A549 (cell line): ENCODE measurements around the gene SLC7A10. TPM values are rescaled to one million over a fixed set of nuclear protein-coding genes. Genes with fewer than 3 reads are reported as not detected.

Source experiments
- ATAC-seq, 2 experiments: fragments of 200-7000 bp in 1 of 2; fragments of >200 bp in 1 of 2; cut with Nextera tagmentation in 1 of 2; cut with Tn5 transposase in 1 of 2; 3 replicates each; pipeline versions ENCODE4 v1.8.0 to v1.9.1; 2018 to 2020; ENCODE audit warnings: mild to moderate bottlenecking in 1 of 2, moderate library complexity in 1 of 2
- CTCF ChIA-PET: fragments of 300-600 bp; sonication (Branson Sonifier 250); formaldehyde crosslinking; extraction: SDS; loops from one replicate; lab custom pipeline; 2021; ENCODE audit warnings: antibody characterized with exemption, inconsistent platforms; lab: Yijun Ruan, JAX
- POLR2A ChIA-PET: fragments of 350-600 bp; formaldehyde crosslinking; extraction: SDS; loops from one replicate; lab custom pipeline; 2021; ENCODE audit warnings: antibody characterized with exemption, inconsistent platforms; lab: Yijun Ruan, JAX
- DNase-seq, 2 experiments: peaks; one replicate each; pipeline versions ENCODE4 v3.0.0 to v3.0.0-alpha.2; 2011 to 2016; ENCODE audit warnings: low read depth in 1 of 2, low spot score in 1 of 2
- FAIRE-seq: peaks from 2 replicates; lab custom pipeline; 2011; peaks lifted over from hg19 to GRCh38; lab: Jason Lieb, UNC
- H3K27ac ChIP-seq, 2 experiments: fragments of >200 bp; sonication (Bioruptor Twin); formaldehyde crosslinking; 3 replicates each; pipeline ENCODE4 v1.5.1; 2016 to 2017
- H3K4me1 ChIP-seq: fragments of >200 bp; sonication (Bioruptor Twin); formaldehyde crosslinking; 3 replicates; pipeline ENCODE4 v1.6.1; 2016
- H3K4me2 ChIP-seq: fragments of >200 bp; sonication (Bioruptor Twin); formaldehyde crosslinking; 3 replicates; pipeline ENCODE4 v1.6.1; 2016
- H3K4me3 ChIP-seq: fragments of >200 bp; sonication (Bioruptor Twin); formaldehyde crosslinking; 3 replicates; pipeline ENCODE4 v1.5.1; 2016
- H3K9me3 ChIP-seq: fragments of >200 bp; sonication (Bioruptor Twin); formaldehyde crosslinking; 3 replicates; pipeline ENCODE4 v1.6.1; 2016
- BHLHE40 ChIP-seq: IDR thresholded peaks from 2 replicates; pipeline ENCODE4 v1.6.1; 2012; ENCODE audit warnings: low read depth, low read length, inconsistent platforms
- CBX8 ChIP-seq: fragments of 200-600 bp; sonication (generic); IDR thresholded peaks from 2 replicates; pipeline ENCODE4 v1.6.1; 2016
- ESRRA ChIP-seq: fragments of 150-350 bp; IDR thresholded peaks from 2 replicates; pipeline ENCODE4 v1.6.1; 2014; ENCODE audit warnings: mild to moderate bottlenecking, low read length, borderline replicate concordance
- GATA3 ChIP-seq: IDR thresholded peaks from 2 replicates; pipeline ENCODE4 v1.6.1; 2012; ENCODE audit warnings: borderline replicate concordance
- HEYL ChIP-seq: fragments of 250-450 bp; sonication (Bioruptor Pico); IDR thresholded peaks from 2 replicates; pipeline ENCODE4 v1.8.0; 2021; ENCODE audit warnings: mild to moderate bottlenecking, moderate library complexity
- HOXA7 ChIP-seq: fragments of 250-450 bp; sonication (Bioruptor Pico); IDR thresholded peaks from 2 replicates; pipeline ENCODE4 v1.5.0; 2020; ENCODE audit warnings: mild to moderate bottlenecking, moderate library complexity
- HOXB5 ChIP-seq: fragments of 250-450 bp; sonication (Bioruptor Pico); IDR thresholded peaks from 2 replicates; pipeline ENCODE4 v1.5.0; 2020; ENCODE audit warnings: mild to moderate bottlenecking, moderate library complexity
- JUN ChIP-seq, 2 experiments: fragments of >200 bp; sonication (Bioruptor Twin); formaldehyde crosslinking; IDR thresholded peaks; 2 replicates in 1 of 2; 3 replicates in 1 of 2; pipeline ENCODE4 v1.6.1; 2016 to 2017
- MAZ ChIP-seq: fragments of 150-350 bp; IDR thresholded peaks from 2 replicates; pipeline ENCODE4 v1.6.1; 2014; ENCODE audit warnings: antibody characterized with exemption, low read depth, low read length, borderline replicate concordance
- NPAS2 ChIP-seq: fragments of 250-450 bp; sonication (Bioruptor Pico); IDR thresholded peaks from 2 replicates; pipeline ENCODE4 v1.8.0; 2022; ENCODE audit warnings: mild to moderate bottlenecking, moderate library complexity, borderline replicate concordance
- NR3C1 ChIP-seq: fragments of >200 bp; sonication (Bioruptor Twin); formaldehyde crosslinking; IDR thresholded peaks from 3 replicates; pipeline ENCODE4 v1.6.1; 2017
- PHF8 ChIP-seq: fragments of 200-600 bp; sonication (generic); IDR thresholded peaks from 2 replicates; pipeline ENCODE4 v1.6.1; 2016; ENCODE audit warnings: low read depth, mild to moderate bottlenecking, antibody characterized with exemption, moderate library complexity, borderline replicate concordance
- POLR2A ChIP-seq: IDR thresholded peaks from 2 replicates; pipeline ENCODE4 v1.6.1; 2012; ENCODE audit warnings: mild to moderate bottlenecking, low read length
- RAD21 ChIP-seq, 2 experiments: fragments of >200 bp in 1 of 2; sonication (Bioruptor Twin) in 1 of 2; formaldehyde crosslinking in 1 of 2; IDR thresholded peaks in 1 of 2; conservative IDR thresholded peaks in 1 of 2; 2 replicates in 1 of 2; 3 replicates in 1 of 2; pipeline ENCODE4 v1.6.1; 2012 to 2018; ENCODE audit warnings: inconsistent platforms in 1 of 2
- RCOR1 ChIP-seq: fragments of 150-350 bp; IDR thresholded peaks from 2 replicates; pipeline ENCODE4 v1.6.1; 2014; ENCODE audit warnings: antibody characterized with exemption, low read length, low read depth
- RNF2 ChIP-seq: fragments of 200-600 bp; sonication (generic); IDR thresholded peaks from 2 replicates; pipeline ENCODE4 v1.6.1; 2016; ENCODE audit warnings: low read depth, mild to moderate bottlenecking, antibody characterized with exemption, moderate library complexity, borderline replicate concordance
- SREBF2 ChIP-seq: fragments of 450-650 bp; IDR thresholded peaks from 2 replicates; pipeline ENCODE4 v1.6.1; 2014; ENCODE audit warnings: mild to moderate bottlenecking, moderate library complexity
- TP53 ChIP-seq: fragments of 250-450 bp; sonication (Bioruptor Pico); IDR thresholded peaks from 2 replicates; pipeline ENCODE4 v1.5.0; 2021; ENCODE audit warnings: mild to moderate bottlenecking, moderate library complexity
- ZC3H11A ChIP-seq: fragments of 450-650 bp; IDR thresholded peaks from 2 replicates; pipeline ENCODE4 v1.6.1; 2014; ENCODE audit warnings: antibody characterized with exemption, mild to moderate bottlenecking
- ZNF302 ChIP-seq: fragments of 250-450 bp; sonication (Bioruptor Pico); IDR thresholded peaks from 2 replicates; pipeline ENCODE4 v1.9.0; 2021; ENCODE audit warnings: inconsistent platforms, mild to moderate bottlenecking, moderate library complexity
- ZSCAN20 ChIP-seq: fragments of 250-450 bp; sonication (Bioruptor Pico); IDR thresholded peaks from 2 replicates; pipeline ENCODE4 v1.8.0; 2022; ENCODE audit warnings: mild to moderate bottlenecking, moderate library complexity
- WGBS: methylation state at CpG from one replicate; pipeline ENCODE4 v1.1.6; 2017; ENCODE audit errors: missing lambda C conversion rate; 5-methylcytosine and 5-hydroxymethylcytosine counted together
- polyA plus RNA-seq, 4 experiments: library from polyadenylated mRNA; depleted of rRNA in 3 of 4; stranded (reverse); fragments of >200 nt; fragmentation: RNase III in 1 of 4; extraction: RNeasy Plus Mini Kit Qiagen cat#74134 plus additional on column Dnase treatment in 1 of 4; gene quantifications; 2 replicates in 3 of 4; 3 replicates in 1 of 4; pipeline ENCODE4 v1.2.3, GENCODE V29; 2011 to 2017
- TF ChIP-seq, protein P1 (sequence below): fragments of 200-600 bp; sonication (generic); IDR thresholded peaks from 2 replicates; pipeline ENCODE4 v1.6.1; 2016; ENCODE audit warnings: antibody characterized with exemption, mild to moderate bottlenecking, moderate library complexity
- TF ChIP-seq, protein P2 (sequence below): IDR thresholded peaks from 2 replicates; pipeline ENCODE4 v1.6.1; 2012
- TF ChIP-seq, protein P3 (sequence below): IDR thresholded peaks from 2 replicates; pipeline ENCODE4 v1.6.1; 2012
- TF ChIP-seq, protein P4 (sequence below): fragments of >200 bp; sonication (Bioruptor Twin); formaldehyde crosslinking; IDR thresholded peaks from 3 replicates; pipeline ENCODE4 v1.5.1; 2016
- TF ChIP-seq, protein P5 (sequence below): IDR thresholded peaks from 2 replicates; pipeline ENCODE4 v1.6.1; 2012; ENCODE audit warnings: low read depth, borderline replicate concordance

SLC7A10 gene
- polyA plus RNA-seq, 2 of the 4 experiments (the other 2 are of a cell fraction) = 0.05 to 0.26 TPM

DNA sequence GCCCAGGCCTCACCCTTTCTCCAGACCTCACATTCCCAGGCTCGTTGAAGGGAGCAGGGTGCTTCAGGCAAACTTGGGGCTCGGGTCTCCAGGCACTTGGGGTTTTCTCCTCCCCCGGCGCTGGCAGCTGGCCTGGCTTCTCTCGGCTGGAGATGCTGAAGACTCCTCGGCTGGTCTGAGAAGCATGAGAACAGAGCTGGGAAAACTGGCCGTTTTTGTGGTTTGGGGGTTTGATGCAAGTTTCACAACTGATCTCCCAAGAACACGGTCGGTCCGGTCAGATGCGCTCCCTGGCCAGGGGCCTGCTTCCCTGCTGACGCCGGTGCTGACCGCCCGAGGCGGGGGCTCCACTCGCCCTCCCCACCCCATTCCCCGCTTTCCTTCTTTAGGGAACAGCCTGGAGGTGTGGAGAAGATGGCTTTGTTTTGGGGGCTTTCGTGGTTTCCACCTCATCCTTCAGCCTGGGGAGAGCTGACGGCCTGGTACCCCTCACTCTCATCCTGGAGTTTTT is 41.4 kb upstream of the SLC7A10 start:
- Histone ChIP-seq H3K4me2 (no peak overlapping the region), H3K27ac (no peak overlapping the region), H3K4me3 (no peak overlapping the region), H3K4me1 (no peaks in the 10 kb centered on the region), H3K9me3 (no peaks in the 10 kb centered on the region)
- no peak for ATAC-seq
- 66% methylated on average over 20 of the region's 20 CpGs for WGBS
- ChIA-PET CTCF (interaction anchor here (1.0 to 7.0 kb wide), 10 partner anchors 11 to 164 kb away, joined by 3 to 44 read pairs (median 20); no protein-coding TSS in a partner anchor), POLR2A (interaction anchor here (0.6 kb wide), 1 partner anchor 28 kb away, joined by 5 read pairs; no protein-coding TSS in a partner anchor)
- no peak for TF ChIP-seq JUN (IDR thresholded peaks at IDR 0.05)
- TF ChIP-seq RNF2 = no peak
- TF ChIP-seq, protein P1, sequence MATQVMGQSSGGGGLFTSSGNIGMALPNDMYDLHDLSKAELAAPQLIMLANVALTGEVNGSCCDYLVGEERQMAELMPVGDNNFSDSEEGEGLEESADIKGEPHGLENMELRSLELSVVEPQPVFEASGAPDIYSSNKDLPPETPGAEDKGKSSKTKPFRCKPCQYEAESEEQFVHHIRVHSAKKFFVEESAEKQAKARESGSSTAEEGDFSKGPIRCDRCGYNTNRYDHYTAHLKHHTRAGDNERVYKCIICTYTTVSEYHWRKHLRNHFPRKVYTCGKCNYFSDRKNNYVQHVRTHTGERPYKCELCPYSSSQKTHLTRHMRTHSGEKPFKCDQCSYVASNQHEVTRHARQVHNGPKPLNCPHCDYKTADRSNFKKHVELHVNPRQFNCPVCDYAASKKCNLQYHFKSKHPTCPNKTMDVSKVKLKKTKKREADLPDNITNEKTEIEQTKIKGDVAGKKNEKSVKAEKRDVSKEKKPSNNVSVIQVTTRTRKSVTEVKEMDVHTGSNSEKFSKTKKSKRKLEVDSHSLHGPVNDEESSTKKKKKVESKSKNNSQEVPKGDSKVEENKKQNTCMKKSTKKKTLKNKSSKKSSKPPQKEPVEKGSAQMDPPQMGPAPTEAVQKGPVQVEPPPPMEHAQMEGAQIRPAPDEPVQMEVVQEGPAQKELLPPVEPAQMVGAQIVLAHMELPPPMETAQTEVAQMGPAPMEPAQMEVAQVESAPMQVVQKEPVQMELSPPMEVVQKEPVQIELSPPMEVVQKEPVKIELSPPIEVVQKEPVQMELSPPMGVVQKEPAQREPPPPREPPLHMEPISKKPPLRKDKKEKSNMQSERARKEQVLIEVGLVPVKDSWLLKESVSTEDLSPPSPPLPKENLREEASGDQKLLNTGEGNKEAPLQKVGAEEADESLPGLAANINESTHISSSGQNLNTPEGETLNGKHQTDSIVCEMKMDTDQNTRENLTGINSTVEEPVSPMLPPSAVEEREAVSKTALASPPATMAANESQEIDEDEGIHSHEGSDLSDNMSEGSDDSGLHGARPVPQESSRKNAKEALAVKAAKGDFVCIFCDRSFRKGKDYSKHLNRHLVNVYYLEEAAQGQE = no peak
- no peak for TF ChIP-seq TP53
- TF ChIP-seq, protein P2, sequence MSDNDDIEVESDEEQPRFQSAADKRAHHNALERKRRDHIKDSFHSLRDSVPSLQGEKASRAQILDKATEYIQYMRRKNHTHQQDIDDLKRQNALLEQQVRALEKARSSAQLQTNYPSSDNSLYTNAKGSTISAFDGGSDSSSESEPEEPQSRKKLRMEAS = no peak
- TF ChIP-seq, protein P3, sequence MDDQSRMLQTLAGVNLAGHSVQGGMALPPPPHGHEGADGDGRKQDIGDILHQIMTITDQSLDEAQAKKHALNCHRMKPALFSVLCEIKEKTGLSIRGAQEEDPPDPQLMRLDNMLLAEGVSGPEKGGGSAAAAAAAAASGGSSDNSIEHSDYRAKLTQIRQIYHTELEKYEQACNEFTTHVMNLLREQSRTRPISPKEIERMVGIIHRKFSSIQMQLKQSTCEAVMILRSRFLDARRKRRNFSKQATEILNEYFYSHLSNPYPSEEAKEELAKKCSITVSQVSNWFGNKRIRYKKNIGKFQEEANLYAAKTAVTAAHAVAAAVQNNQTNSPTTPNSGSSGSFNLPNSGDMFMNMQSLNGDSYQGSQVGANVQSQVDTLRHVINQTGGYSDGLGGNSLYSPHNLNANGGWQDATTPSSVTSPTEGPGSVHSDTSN = no peak
- TF ChIP-seq BHLHE40 = no peak
- no peak for TF ChIP-seq PHF8
- no peak for TF ChIP-seq HEYL (CRISPR knock-in tag)
- TF ChIP-seq SREBF2 = no peak
- no peak for TF ChIP-seq ZC3H11A
- no peak for TF ChIP-seq RAD21 (conservative IDR thresholded peaks at IDR 0.05 in 1 of 2, IDR thresholded peaks at IDR 0.05 in 1 of 2)
- TF ChIP-seq, protein P4, sequence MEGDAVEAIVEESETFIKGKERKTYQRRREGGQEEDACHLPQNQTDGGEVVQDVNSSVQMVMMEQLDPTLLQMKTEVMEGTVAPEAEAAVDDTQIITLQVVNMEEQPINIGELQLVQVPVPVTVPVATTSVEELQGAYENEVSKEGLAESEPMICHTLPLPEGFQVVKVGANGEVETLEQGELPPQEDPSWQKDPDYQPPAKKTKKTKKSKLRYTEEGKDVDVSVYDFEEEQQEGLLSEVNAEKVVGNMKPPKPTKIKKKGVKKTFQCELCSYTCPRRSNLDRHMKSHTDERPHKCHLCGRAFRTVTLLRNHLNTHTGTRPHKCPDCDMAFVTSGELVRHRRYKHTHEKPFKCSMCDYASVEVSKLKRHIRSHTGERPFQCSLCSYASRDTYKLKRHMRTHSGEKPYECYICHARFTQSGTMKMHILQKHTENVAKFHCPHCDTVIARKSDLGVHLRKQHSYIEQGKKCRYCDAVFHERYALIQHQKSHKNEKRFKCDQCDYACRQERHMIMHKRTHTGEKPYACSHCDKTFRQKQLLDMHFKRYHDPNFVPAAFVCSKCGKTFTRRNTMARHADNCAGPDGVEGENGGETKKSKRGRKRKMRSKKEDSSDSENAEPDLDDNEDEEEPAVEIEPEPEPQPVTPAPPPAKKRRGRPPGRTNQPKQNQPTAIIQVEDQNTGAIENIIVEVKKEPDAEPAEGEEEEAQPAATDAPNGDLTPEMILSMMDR = no peak
- no peak for TF ChIP-seq POLR2A
- TF ChIP-seq NR3C1 = no peak
- no peak for TF ChIP-seq HOXA7 (CRISPR knock-in tag)
- TF ChIP-seq HOXB5 (CRISPR knock-in tag) = no peak
- TF ChIP-seq ZSCAN20 (CRISPR knock-in tag) = no peak
- no peak for TF ChIP-seq GATA3
- no peak for TF ChIP-seq RCOR1
- FAIRE-seq = no peak
- DNase-seq = no peak

DNA sequence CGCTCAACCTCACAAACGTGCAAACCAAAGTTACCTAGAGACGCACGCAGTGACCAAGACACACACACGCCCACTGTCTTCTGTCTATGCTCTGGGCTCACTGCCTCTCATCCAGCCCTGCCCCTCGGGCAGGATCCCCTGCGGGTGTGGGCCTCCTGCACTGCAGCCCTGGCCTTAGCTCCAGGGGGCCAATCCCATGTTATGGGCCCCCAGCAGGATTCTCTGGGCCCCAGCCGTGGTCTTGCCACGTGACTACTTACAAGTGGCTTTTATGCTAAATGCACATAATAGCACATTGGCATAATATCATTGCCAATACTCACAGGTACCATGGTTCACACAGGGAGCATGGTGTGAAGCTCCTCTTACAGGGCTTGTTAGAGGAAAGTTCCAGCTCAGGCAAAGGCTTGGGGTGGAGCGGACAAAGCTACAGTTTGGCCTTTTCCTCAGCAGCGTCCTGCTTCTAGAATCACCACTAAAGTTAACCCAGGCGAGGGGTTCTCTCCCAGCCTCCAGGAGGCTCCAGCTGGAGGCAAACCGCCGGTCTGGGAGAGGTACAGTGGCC is 39.3 kb upstream of the SLC7A10 start:
- FAIRE-seq (no peak), ATAC-seq (no peak), DNase-seq (no peak)
- Histone ChIP-seq H3K4me2 (no peak overlapping the region), H3K4me1 (no peaks in the 10 kb centered on the region), H3K27ac (no peak overlapping the region), H3K4me3 (no peak overlapping the region), H3K9me3 (no peaks in the 10 kb centered on the region)
- TF ChIP-seq, protein P5, sequence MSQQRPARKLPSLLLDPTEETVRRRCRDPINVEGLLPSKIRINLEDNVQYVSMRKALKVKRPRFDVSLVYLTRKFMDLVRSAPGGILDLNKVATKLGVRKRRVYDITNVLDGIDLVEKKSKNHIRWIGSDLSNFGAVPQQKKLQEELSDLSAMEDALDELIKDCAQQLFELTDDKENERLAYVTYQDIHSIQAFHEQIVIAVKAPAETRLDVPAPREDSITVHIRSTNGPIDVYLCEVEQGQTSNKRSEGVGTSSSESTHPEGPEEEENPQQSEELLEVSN = no peak
- TF ChIP-seq MAZ = no peak
- TF ChIP-seq NPAS2 (CRISPR knock-in tag) = no peak
- TF ChIP-seq ZNF302 = no peak
- no peak for TF ChIP-seq ESRRA
- TF ChIP-seq CBX8 = no peak
- TF ChIP-seq, protein P1 = no peak
- no peak for TF ChIP-seq PHF8
- 77% methylated on average over 14 of the region's 14 CpGs for WGBS
- CTCF ChIA-PET = interaction anchor here (0.6 to 6.3 kb wide), 10 partner anchors 9 to 513 kb away, joined by 3 to 44 read pairs (median 4); no protein-coding TSS in a partner anchor
- POLR2A ChIA-PET = interaction anchor here (1.2 kb wide), 1 partner anchor 38 kb away, joined by 4 read pairs; the partner anchor contains the start of gene CEBPA
